PFSK-1 (cell line): Measurements from ENCODE around the gene RASL10B.

Experiments
- FOXP2 ChIP-seq: optimal IDR thresholded peaks from 2 replicates; pipeline ENCODE3; 2011; ENCODE audit warnings: borderline replicate concordance, control low read depth, inconsistent platforms; ENCODE audit not compliant: insufficient read depth; ENCODE audit errors: extremely low read length, extremely low read depth
- POLR2AphosphoS5 ChIP-seq: IDR thresholded peaks from 2 replicates; pipeline ENCODE4 v1.6.1; 2012; ENCODE audit warnings: low read depth, mild to moderate bottlenecking, control low read depth, low read length, moderate library complexity
- REST ChIP-seq, 2 experiments: IDR thresholded peaks; 2 replicates each; pipeline versions ENCODE4 v1.6.1 to v1.8.0; 2011 to 2012; ENCODE audit warnings: low read depth in 2 of 2, low read length in 2 of 2, control low read depth in 1 of 2, inconsistent platforms in 1 of 2, mild to moderate bottlenecking in 1 of 2, moderate library complexity in 1 of 2; ENCODE audit not compliant: insufficient read depth in 1 of 2
- SIN3A ChIP-seq: IDR thresholded peaks from 2 replicates; pipeline ENCODE4 v1.6.1; 2012; ENCODE audit warnings: mild to moderate bottlenecking, low read length, moderate library complexity, borderline replicate concordance; ENCODE audit not compliant: insufficient read depth
- TAF1 ChIP-seq: IDR thresholded peaks from 2 replicates; pipeline ENCODE4 v1.6.1; 2012; ENCODE audit warnings: low read length, control low read depth, borderline replicate concordance; ENCODE audit not compliant: insufficient read depth

The RASL10B gene

DNA sequence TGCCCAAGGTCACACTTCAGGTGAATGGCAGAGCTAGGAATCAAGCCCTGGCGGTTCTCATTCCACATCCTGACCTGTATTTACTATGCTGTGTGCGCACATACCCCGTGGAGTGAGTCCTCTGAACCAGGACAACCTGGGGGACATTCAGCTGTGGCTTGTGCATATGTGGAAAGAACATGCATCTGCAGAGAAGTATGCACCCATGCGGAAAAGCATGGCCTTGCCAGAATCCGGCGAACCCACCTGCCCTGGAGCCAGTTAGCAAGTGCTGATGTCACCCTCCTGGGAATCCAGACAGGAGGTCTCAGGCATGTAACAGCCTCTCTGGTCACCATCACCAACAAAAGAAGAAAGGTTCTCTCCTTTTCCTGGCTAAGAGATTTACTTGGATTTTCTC, 1.9 kb downstream of the RASL10B start:
- no peak for TF ChIP-seq SIN3A
- no peak for TF ChIP-seq TAF1
- TF ChIP-seq REST (IDR thresholded peaks at IDR 0.05; ENCODE audit: insufficient read depth in 1 of 2, low read depth in 2 of 2, low read length in 2 of 2): no peak
- no peak for TF ChIP-seq POLR2AphosphoS5
- TF ChIP-seq FOXP2: no peak

DNA sequence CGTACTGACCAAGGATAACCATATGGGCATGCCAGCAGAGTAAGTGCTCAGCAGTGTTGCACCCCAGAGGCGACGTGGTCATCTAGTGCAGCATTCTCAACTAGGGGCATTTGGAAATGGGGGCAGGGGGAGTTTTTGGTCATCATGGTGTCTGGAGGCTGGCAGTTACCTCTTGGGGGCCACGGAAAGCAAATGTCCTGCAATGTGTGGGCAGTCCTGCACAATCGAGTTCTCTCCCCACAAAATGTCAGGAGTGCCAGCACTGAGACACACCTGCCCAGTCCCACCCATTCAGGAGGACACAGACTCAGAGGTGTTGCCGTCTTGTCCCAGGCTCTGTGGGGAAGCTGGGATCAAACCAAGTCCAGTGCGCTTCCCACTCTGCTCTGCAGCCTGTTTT, 3.0 kb downstream of the RASL10B start:
- TF ChIP-seq SIN3A: no peak
- TF ChIP-seq POLR2AphosphoS5: no peak
- no peak for TF ChIP-seq REST (IDR thresholded peaks at IDR 0.05; ENCODE audit: insufficient read depth in 1 of 2, low read depth in 2 of 2, low read length in 2 of 2)
- TF ChIP-seq FOXP2: no peak

- TF ChIP-seq TAF1 (no peak), POLR2AphosphoS5 (no peak), SIN3A (no peak), REST (IDR thresholded peaks at IDR 0.05; ENCODE audit: insufficient read depth in 1 of 2, low read depth in 2 of 2, low read length in 2 of 2) (no peak), FOXP2 (no peak)
Measured at GRCh38 chr17:35735036-35735805, 3.8 kb downstream of the RASL10B start.

GRCh38 chr17:35736236-35736635, 4.8 kb downstream of the RASL10B start:
- TF ChIP-seq POLR2AphosphoS5: no peak
- TF ChIP-seq REST (IDR thresholded peaks at IDR 0.05; ENCODE audit: insufficient read depth in 1 of 2, low read depth in 2 of 2, low read length in 2 of 2): no peak
- no peak for TF ChIP-seq TAF1
- TF ChIP-seq SIN3A: no peak
- TF ChIP-seq FOXP2: no peak
